HL-60 (cell line): ENCODE data around the gene TXNRD3.

Experiments used
- DNase-seq, 2 experiments: peaks; one replicate each; pipeline ENCODE4 v3.0.0-alpha.2; 2010 to 2020; ENCODE audit warnings: low read depth in 1 of 2, low spot score in 1 of 2
- H3K27ac ChIP-seq: fragments of 250-450 bp; sonication (Bioruptor Pico); replicated peaks from 2 replicates; pipeline ENCODE4 v1.5.1; 2020; ENCODE audit warnings: mild to moderate bottlenecking, moderate library complexity
- H3K27me3 ChIP-seq: fragments of 250-450 bp; sonication (Bioruptor Pico); 2 replicates; pipeline ENCODE4 v1.5.1; 2021; ENCODE audit warnings: mild to moderate bottlenecking, moderate library complexity; ENCODE audit not compliant: insufficient read depth, poor library complexity, severe bottlenecking
- H3K4me3 ChIP-seq: replicated peaks from 2 replicates; pipeline ENCODE4 v1.5.1; 2011; ENCODE audit warnings: mild to moderate bottlenecking, control low read depth, low read length; ENCODE audit not compliant: insufficient read depth
- CTCF ChIP-seq: IDR thresholded peaks from one replicate; pipeline ENCODE4 v1.5.1; 2011; ENCODE audit warnings: low read length, control low read depth, inconsistent platforms; ENCODE audit not compliant: insufficient read depth
- GABPA ChIP-seq: IDR thresholded peaks from 2 replicates; pipeline ENCODE4 v1.6.1; 2012; ENCODE audit warnings: low read depth
- POLR2AphosphoS5 ChIP-seq: IDR thresholded peaks from 2 replicates; pipeline ENCODE4 v1.6.1; 2012; ENCODE audit warnings: low read depth
- REST ChIP-seq: IDR thresholded peaks from 2 replicates; pipeline ENCODE4 v1.6.1; 2012; ENCODE audit warnings: low read depth; ENCODE audit not compliant: insufficient replicate concordance
- SPI1 ChIP-seq: IDR thresholded peaks from 2 replicates; pipeline ENCODE4 v1.6.1; 2012; ENCODE audit warnings: low read depth, mild to moderate bottlenecking, borderline replicate concordance

The TXNRD3 gene

GRCh38 chr3:126663257-126663656 lies 8.3 kb upstream of the TXNRD3 start:
- Histone ChIP-seq H3K27ac (no peak overlapping the region), H3K4me3 (no peak overlapping the region), H3K27me3 (no peaks in the 10 kb centered on the region)
- TF ChIP-seq POLR2AphosphoS5: no peak
- TF ChIP-seq REST: no peak
- TF ChIP-seq SPI1: no peak
- TF ChIP-seq GABPA: no peak
- TF ChIP-seq CTCF: no peak
- DNase-seq: no peak

GRCh38 chr3:126661532-126662364 lies 6.8 kb upstream of the TXNRD3 start:
- H3K4me3 ChIP-seq: no peak overlapping the region

More at GRCh38 chr3:126661532-126662364, 6.8 kb upstream of the TXNRD3 start:
- Histone ChIP-seq H3K27ac (no peak overlapping the region), H3K27me3 (no peaks in the 10 kb centered on the region)
- DNase-seq: peak in 1 of 2 experiments; percentile 23
- TF ChIP-seq CTCF: no peak
- TF ChIP-seq GABPA: no peak
- TF ChIP-seq SPI1: no peak
- no peak for TF ChIP-seq POLR2AphosphoS5
- TF ChIP-seq REST: no peak
